ENCODE data around the gene LRRC7.
"Not testable (repeated sequence)": the region's sequence is repeated elsewhere in the genome, so short reads cannot be mapped to it uniquely, and the experiment has no call there.

Gene LRRC7

DNA sequence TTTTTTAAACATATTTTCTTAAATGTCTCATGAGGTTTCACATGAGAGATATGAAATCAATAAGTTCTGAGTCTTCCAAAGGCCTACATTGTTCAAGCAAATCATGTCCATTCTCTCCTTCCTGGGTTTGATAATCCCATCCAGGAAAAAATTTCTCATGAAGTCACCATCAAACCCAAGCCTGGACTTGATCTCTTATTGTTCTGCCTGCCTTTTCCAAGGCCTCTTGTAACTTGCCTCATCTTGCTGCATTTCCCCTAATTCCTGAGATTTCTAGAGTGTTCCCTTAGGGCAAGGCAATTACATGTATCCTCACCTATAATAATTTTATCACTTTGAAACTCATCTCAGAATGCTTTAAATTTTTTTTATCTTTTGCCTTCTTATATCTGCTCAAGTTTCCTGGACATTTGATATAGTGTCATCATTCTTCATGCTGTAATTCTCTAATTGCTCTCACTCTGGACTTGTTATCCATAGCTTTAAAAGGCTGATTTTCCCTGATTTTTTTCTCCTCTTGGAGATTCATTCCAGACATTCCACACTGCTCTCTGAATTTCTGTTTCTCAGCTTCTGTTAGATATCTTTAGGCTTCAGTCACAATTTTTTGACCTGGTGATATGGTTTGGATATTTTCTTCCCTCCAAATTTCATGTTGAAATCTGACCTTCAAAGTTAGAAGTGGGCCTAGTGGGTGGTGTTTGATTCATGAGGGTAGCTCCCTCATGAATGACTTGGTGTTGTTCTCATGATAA is 126.4 kb downstream of the LRRC7 start:
- DNase-seq (ENCODE audit: low read depth, low spot score), result no peak

DNA sequence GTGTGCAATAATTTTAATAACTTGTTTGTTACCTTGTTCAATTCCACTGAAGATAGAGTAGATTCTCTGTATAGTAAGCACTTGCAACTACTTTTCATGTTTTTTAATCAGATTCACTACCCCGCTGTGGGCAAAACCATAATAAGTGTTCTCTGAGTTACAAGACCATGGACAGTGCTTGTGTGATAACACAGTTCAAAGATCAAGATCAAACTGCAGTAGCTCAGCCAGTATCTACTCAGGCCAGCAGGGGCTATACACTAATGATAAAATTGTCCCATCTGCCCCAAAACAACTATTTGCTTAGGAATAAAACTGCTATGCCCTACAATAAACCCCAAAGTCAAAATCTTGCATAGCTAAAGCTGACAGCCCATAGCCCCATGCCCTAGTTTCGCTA is 129.6 kb downstream of the LRRC7 start:
- no peak for DNase-seq (ENCODE audit: low read depth, low spot score)

DNA sequence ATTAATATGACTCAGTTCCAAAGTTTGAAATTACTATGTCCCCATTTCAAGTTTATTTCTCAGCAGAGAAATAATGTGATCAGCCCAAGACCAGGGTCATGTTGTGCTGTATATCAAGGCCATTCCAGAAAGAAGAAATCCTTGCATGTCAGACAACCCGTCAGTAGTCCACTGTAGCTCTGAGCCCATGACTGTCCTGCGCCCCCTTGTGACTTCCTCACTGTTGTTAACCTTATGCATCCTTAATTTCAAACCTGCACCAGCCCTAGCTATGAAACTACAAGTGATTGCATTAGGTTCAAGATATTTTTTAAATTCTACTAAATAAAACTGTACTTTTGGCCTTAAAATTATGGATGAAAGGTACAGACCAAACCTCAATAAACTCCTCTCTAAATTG is 133.0 kb downstream of the LRRC7 start:
- DNase-seq (ENCODE audit: low read depth, low spot score), result peak; percentile 19

DNA sequence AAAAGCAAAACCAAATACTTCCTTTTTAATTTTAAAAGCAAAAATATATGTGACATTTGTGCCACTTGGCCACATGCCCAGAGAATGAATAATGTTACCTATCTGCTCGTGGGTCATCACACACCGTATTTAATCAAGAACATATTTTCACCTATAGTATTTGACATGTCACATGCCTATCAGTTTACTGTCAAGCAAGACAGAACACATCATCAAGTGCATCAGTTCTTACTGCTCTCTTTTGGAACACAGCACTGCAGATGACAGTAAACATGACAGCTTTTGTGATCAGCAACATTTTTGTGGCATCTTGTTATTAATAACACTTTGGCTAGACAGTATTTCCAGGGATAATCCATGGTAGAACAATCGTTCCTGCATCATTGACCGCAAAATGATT is 134.4 kb downstream of the LRRC7 start:
- no peak for DNase-seq (ENCODE audit: low read depth, low spot score)

DNA sequence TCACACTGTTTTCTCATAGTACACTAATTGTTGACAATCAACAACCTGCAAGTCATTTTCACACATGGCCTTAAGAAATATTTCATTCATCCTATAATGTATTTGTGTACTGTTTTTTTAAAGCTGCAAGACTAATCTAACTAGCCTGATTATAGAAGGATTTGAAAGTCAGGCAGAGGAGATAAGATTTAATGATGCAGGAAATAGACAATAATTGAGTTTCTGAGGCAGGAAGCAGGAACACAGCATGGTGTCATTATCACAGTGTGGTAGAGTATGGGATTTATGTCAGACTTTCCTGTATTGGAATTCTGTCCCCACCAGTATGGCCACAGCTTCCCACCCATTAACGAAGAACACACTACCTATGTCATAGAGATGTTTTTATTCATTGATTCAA is 138.8 kb downstream of the LRRC7 start:
- no peak for DNase-seq (ENCODE audit: low read depth, low spot score)

DNA sequence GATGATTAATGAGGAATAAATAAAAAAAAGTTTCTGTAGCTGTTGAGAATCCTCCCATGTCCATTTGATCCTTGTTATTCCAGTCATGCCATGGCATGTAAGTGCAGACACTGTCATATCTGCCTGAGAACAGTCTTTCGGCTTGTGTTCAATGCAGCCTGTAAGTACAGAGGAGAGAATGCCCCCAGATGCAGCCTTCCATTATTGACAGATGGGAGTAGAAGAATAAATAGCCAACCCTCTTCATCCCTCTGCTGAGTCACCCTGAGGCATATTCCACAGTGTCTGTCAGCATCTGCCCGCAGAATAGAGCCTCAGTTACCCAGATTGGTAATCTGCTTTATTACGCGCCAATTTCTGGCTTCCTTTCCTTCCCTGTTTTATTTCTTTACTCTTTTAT is 139.4 kb downstream of the LRRC7 start:
- DNase-seq (ENCODE audit: low read depth, low spot score), result no peak

DNA sequence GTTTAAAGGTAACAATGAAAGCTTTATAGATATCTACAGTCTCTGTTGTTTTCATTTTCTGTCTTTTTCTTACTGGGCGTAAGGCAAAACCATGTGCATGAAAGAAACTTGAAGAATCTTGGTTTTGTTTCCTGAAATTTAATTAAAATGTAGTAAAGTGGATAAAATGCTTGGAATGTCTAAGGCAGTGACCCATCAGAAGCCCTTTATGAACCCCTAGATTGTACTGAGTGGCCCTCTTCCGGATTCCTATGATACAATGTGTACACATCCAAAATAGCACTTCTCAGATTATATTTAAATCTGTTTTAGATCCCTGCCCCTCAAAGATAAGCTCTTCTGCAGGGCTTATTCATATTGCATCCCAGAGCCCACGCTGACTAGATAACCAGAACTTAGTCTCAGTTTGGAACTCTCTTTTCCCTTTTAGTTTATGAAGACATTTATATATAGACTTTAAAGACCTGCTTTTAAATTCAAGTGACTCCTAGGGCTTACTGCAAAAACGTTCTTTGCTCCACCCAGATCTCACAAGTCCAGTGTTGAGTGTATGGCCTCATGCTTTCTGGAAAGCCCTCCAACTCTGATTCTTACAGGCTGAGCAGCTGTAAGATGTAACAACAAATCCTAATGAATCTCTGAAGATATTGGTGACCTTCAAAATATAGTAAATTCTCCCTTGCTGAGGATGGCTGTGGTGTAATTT is 142.9 kb downstream of the LRRC7 start:
- DNase-seq (ENCODE audit: low read depth, low spot score), result no peak

DNA sequence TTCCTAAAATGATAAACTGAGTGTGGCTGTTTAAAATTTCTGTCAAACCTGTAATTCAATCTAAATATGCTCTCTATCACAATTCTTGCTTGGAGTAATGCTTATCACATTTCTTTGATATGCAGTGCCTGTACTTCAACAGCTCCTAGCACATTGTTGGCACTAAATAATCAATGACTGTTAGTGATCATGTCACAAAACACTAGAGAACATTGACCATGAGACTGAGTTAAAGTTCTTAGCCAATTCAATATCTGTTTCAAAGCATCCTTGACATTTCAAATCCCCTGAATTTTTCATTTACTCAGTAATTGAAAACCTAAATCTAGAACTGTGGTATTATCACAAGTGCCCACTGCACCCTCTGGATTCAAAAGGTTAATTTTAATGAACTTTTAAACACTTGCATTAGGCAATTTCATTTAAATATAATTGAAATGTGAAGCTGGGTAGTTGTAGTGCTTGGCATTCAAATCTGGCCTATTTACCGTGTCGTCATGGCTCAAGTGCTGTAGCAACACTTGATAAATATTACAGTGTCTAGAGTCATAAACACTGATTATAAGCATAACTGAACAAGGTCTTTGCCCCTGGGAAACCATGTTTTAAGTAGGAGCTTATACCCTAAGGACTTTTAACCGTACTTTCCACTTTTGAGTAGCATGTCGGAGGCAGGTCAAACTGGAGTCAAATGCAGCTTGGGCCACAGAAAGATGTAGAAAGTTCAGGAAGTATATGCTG is 143.6 kb downstream of the LRRC7 start:
- no peak for DNase-seq (ENCODE audit: low read depth, low spot score)

DNA sequence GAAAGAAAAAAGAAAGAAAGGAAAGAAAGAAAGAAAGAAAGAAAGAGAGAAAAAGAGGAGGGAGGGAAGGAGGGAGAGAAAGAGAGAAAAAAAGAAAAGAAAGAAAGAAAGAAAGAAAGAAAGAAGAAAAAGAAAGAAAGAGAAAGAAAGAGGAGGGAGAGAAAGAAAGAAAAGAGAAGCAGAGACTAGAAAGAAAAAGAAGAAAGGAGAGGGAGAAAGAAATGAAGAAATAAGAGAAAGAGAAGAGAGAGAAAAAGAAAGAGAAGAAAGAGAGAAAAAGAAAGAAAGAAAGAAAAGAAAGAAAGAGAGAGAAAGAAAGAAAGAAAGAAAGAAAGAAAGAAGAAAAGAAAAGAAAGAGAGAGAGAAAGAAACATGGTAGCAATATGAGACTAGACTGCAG is 150.1 kb downstream of the LRRC7 start:
- DNase-seq (ENCODE audit: low read depth, low spot score), result not testable (repeated sequence)

DNA sequence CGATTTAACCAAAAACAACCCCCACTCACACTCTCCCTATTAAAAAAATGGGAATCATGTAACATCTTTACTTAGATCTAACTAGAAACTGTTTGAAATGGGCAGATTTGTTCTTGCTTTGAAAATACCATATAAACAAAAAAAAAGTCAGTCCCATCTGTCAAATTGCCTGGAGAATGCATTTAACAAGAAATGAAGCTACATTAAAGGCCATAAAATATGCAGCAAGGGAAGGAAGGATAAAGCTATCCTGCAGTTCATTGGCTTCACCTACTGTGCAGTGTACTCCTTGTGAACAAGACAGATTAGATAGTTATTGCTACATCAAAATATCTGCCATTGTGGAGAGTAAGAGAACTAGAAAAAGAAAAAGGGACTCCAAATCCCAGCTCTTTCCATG is 160.5 kb downstream of the LRRC7 start:
- no peak for DNase-seq (ENCODE audit: low read depth, low spot score)

DNA sequence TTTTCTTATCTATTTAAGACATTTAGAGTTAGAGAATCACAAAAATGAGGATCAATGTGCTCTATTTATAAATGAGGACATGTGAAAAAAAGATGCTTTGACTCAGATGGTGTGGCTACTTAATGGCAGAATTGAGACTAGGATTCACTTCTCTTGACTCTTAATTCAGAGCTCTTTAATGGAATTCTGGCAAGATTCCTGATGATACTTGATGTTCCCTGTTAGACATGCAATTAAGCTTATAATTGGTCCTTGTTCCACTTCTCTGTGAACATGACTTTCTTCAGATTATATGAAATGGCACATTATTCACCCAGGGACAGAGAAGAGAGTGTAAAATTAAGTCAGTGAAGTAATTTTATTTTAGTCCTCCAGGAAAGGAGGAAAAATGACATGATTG is 165.3 kb downstream of the LRRC7 start:
- DNase-seq (ENCODE audit: low read depth, low spot score), result no peak

DNA sequence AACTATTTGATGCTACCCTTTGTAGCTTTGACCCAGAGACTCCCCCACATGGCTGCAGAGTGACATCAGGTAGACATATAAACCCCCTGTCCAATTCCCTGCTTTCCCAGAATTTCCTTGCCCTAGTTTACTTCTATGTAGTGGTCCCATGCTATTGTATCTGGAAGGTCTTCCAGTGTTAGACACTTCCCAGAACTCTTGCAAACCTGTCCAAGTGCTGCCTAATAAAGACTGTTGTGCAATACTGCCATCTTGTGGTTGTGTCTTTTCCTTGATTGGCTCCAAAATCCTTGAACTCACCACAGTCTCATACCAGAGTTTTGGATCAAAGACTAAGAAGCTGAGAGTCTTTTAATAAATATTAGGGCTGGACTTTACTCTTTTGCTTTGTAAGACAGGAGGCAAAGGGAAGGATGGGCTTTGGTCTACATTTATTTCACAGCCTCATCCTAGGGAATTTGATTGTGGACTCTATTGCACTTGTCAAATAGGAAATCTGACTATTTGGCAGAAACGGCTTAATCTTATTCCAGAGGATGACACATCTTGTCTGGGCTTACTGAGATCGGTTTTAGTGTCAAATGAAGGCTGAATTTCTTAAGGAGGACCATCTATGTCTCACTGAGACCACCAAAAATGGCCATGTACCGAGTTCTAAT is 169.9 kb downstream of the LRRC7 start:
- peak; percentile 75 for DNase-seq (ENCODE audit: low read depth, low spot score)

DNA sequence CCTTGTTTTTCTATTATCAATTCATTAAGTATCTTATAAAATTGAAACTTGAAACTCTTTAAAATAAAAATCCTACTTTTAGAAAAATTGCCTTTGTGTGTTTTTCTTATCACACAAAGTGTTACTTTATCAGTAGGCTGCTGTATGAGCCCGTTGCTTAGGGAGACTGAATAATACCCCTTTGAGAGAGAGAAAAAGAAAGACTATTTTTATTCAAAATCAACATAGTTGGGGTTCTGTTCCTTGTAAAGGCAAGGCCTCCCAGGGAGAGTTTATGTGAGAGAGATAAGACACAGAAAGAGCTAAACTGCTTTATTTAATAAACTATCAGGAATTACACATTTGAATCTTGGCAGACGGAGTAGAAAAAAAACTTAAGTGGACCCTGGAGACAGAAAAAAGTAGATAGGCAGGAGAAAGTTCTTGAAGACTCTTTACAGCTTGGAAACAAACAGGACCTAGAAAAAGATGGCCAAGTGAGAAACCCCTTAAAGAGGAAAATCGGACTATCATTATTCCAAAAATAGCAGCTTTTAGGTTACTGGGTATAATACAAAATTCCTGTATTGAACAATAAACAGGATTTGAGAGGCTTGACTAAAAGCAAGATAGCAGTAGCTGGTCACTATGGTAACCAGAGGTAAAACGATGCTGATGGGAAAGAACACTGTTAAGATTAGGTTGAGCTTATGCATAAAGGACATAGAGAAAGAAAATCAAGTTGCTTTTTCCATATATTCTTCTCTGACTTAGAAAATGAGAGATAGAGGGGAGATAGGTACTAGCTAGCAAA is 170.9 kb downstream of the LRRC7 start:
- DNase-seq (ENCODE audit: low read depth, low spot score), result no peak

DNA sequence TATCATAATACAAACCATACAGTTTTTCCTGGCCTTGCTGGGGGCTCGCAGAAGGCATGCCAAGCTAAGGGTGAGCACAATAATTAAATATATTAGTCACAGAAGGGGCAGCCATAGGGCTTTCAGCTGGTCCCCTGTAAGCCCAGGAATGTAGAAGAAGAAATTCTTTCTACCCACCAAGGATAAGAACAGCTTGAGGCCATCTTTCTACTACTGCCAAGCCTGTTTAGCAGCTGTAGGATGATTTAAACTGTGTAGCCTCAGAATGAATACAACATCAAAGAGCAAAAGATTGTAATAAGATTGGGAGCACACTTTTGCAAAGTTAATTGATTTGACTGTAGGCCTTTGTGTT is 171.5 kb downstream of the LRRC7 start:
- DNase-seq (ENCODE audit: low read depth, low spot score), result peak; percentile 26

DNA sequence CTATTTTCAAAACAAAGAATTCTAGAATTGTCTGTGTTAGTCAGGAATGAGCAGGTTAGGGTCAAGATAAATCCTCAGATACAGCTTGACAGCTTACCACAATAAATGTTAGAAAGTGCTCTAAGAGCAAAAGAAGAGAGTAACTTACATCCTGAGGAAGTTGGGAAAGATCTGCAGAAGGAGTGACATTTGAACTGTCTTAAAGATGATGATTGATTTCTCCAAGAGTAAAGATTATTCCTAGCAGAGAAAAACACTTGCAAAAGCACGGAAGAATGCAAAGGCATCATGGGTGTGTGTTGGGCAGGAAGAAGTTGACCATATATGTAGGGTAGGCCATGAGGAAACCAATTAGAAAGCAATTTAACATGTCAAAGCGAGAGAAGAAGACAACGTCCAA is 175.4 kb downstream of the LRRC7 start:
- DNase-seq (ENCODE audit: low read depth, low spot score), result no peak

DNA sequence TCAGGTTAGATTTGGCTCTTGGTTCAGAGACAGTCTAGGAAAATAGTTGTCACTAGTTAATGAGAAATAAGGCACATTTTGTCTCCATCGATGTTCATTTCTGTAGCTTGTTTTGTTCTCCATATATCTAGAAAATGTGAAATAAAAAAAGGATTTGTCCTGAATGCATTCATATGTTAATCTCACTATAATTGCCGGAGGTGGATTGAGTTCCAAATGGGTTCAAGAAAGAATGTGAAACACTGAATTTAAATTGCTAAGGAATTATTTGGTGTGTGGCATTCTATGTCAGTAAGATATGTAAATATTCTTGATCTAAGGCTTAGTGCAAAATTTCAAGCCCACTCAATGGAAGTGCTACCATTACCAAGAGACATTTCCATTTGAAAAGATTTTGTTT is 176.7 kb downstream of the LRRC7 start:
- DNase-seq (ENCODE audit: low read depth, low spot score), result no peak

DNA sequence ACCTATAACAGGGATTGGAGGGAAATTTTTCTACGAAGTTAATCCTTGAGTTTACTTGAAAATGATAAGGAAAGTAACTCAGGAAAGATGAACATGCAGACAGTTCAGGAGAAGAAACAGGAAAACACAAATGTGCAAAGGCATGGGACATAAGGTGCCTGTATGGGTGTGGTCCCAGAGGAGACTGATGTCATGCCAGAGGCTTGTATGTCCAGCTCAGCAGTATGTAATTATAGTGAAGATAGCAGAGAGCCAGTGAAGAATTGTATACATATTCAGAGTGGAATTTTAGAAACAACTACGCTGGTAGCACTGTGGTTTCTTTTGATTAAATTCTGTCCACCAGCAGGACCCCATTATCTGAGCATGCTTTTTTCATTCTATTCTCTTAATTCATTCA is 179.5 kb downstream of the LRRC7 start:
- no peak for DNase-seq (ENCODE audit: low read depth, low spot score)

DNA sequence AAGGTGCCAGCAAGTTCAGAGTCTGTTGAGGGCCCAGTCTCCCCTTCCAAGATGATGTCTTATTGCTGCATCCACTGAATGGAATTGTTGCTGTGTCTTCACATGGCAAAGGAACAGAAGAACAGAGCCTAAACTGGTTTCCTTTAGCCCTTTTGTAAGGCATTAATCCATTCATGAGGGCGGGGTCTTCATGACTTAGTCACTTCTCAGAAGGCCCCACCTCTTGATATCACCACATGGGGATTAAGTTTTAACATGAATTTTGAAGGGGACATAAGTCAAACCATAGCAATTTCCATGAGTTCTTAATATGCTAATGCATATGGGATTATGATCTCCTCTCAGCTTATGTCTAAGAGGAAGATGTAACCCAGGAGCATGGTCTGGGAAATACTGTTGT is 182.9 kb downstream of the LRRC7 start:
- DNase-seq (ENCODE audit: low read depth, low spot score), result no peak

DNA sequence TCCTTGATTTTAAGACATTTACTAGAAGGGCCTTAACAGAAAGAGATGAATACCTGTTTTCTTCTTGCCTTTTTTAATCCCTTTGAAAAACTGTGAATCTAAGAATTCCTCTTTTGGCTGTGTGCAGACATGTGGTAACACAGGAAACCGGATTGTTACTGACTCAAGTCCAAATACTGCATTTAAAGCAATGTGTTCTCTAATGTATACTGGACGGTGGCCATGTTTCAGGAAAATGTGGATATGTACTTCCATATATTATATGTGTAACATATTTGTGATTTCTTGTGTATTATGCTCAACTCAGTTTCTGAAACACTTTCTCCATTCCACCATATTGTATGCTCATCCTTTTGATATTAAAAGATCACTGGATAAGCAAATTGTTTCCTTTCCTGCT is 185.1 kb downstream of the LRRC7 start:
- DNase-seq (ENCODE audit: low read depth, low spot score), result no peak

DNA sequence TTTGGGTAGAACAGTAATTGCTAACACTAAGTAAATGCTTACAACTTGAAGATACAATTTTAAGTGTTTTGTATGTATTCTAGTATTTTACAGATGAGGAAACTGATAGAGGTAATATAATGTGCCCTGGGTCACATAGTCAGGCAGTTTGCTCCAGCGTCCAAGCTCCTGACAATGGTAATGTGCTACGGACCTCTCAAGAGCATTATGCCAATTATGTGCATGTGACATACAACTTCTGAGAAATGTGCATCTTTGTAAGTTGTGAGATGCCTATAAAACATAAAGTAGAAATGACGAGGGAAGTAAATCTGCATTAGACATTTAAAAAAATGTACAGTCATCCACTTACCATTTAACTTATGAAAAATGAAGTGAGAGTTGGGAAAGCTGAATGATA is 186.8 kb downstream of the LRRC7 start:
- DNase-seq (ENCODE audit: low read depth, low spot score), result no peak

DNA sequence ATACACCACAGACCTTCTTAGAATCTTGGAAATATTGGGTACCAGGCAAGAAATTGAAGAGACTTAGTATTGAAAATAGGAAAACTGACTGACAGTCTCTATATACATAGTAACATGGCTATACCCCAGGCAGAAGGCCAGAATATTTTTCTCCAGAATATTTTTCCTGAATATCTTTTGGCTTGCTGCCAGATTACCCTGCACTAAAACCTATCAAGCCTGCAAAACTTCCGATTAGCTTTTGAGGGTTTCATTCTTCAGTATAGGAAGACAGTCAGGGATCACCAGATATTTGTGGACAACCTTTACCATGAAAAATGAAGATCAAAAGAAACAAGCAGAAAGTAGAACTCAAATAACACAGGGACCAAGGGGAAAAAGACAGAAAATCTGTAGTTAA is 187.9 kb downstream of the LRRC7 start:
- no peak for DNase-seq (ENCODE audit: low read depth, low spot score)

DNA sequence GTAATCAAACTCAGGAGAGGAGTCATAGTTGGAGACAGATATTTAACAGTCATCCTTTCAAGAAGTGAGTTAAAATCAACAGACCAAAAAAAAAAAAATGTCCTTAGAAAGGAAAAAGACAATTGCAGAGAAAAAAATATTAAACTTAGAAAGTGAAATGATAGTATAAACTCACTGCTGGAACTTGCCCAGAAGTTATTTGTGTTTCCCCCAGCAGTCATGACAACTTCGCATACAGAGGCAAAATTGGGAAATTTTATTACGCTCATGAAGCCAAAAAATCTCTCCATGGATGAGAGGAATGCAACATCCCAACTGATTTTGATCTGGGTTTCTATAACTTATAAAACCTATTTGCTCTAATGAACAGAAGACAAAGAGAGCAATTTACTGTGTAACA is 198.2 kb downstream of the LRRC7 start:
- no peak for DNase-seq (ENCODE audit: low read depth, low spot score)
